HL-60 (cell line): Measurements from ENCODE around the gene ALDH7A1.

Source experiments
- POLR2AphosphoS5 ChIP-seq: IDR thresholded peaks from 2 replicates; pipeline ENCODE4 v1.6.1; 2012; ENCODE audit warnings: low read depth
- TF ChIP-seq, protein P1 (sequence below): IDR thresholded peaks from one replicate; pipeline ENCODE4 v1.5.1; 2011; ENCODE audit warnings: low read length, control low read depth, inconsistent platforms; ENCODE audit not compliant: insufficient read depth
- TF ChIP-seq, protein P2 (sequence below): IDR thresholded peaks from 2 replicates; pipeline ENCODE4 v1.6.1; 2012; ENCODE audit warnings: low read depth; ENCODE audit not compliant: insufficient replicate concordance

DNA sequence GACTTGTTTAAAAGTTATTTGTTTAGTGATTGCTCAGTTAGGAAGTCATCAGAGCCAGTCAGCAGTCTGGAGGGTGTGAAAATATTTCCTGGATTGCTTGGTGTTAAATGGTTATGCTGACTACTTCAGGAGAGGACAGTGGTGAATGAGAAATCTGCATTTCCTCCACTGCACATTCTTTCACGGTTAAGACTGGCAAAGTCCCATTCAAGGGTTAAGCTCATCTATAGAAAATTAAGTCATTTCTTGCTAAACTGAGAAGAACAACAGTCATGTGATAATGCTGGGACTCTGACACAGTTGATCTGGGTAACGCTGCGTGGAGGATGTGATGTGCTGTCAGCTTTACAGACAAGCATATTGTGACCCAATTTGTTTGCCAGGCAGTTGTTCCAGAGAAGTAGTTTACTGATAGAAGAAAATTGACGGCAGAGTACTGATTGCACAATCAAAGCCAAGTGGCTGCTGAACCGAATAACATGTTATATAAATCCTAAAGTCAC is 91.4 kb downstream of the ALDH7A1 start:
- TF ChIP-seq, protein P1, sequence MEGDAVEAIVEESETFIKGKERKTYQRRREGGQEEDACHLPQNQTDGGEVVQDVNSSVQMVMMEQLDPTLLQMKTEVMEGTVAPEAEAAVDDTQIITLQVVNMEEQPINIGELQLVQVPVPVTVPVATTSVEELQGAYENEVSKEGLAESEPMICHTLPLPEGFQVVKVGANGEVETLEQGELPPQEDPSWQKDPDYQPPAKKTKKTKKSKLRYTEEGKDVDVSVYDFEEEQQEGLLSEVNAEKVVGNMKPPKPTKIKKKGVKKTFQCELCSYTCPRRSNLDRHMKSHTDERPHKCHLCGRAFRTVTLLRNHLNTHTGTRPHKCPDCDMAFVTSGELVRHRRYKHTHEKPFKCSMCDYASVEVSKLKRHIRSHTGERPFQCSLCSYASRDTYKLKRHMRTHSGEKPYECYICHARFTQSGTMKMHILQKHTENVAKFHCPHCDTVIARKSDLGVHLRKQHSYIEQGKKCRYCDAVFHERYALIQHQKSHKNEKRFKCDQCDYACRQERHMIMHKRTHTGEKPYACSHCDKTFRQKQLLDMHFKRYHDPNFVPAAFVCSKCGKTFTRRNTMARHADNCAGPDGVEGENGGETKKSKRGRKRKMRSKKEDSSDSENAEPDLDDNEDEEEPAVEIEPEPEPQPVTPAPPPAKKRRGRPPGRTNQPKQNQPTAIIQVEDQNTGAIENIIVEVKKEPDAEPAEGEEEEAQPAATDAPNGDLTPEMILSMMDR = no peak
- no peak for TF ChIP-seq POLR2AphosphoS5
- TF ChIP-seq, protein P2, sequence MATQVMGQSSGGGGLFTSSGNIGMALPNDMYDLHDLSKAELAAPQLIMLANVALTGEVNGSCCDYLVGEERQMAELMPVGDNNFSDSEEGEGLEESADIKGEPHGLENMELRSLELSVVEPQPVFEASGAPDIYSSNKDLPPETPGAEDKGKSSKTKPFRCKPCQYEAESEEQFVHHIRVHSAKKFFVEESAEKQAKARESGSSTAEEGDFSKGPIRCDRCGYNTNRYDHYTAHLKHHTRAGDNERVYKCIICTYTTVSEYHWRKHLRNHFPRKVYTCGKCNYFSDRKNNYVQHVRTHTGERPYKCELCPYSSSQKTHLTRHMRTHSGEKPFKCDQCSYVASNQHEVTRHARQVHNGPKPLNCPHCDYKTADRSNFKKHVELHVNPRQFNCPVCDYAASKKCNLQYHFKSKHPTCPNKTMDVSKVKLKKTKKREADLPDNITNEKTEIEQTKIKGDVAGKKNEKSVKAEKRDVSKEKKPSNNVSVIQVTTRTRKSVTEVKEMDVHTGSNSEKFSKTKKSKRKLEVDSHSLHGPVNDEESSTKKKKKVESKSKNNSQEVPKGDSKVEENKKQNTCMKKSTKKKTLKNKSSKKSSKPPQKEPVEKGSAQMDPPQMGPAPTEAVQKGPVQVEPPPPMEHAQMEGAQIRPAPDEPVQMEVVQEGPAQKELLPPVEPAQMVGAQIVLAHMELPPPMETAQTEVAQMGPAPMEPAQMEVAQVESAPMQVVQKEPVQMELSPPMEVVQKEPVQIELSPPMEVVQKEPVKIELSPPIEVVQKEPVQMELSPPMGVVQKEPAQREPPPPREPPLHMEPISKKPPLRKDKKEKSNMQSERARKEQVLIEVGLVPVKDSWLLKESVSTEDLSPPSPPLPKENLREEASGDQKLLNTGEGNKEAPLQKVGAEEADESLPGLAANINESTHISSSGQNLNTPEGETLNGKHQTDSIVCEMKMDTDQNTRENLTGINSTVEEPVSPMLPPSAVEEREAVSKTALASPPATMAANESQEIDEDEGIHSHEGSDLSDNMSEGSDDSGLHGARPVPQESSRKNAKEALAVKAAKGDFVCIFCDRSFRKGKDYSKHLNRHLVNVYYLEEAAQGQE = no peak
